A549 (cell line): Measurements from ENCODE around the gene RASSF8. TPM values are rescaled to one million over a fixed set of nuclear protein-coding genes. Genes with fewer than 3 reads are reported as not detected.

Experiments
- ATAC-seq, 2 experiments: fragments of 200-7000 bp in 1 of 2; fragments of >200 bp in 1 of 2; cut with Nextera tagmentation in 1 of 2; cut with Tn5 transposase in 1 of 2; 3 replicates each; pipeline versions ENCODE4 v1.8.0 to v1.9.1; 2018 to 2020; ENCODE audit warnings: mild to moderate bottlenecking in 1 of 2, moderate library complexity in 1 of 2
- CTCF ChIA-PET: fragments of 300-600 bp; sonication (Branson Sonifier 250); formaldehyde crosslinking; extraction: SDS; loops from one replicate; lab custom pipeline; 2021; ENCODE audit warnings: antibody characterized with exemption, inconsistent platforms; lab: Yijun Ruan, JAX
- POLR2A ChIA-PET: fragments of 350-600 bp; formaldehyde crosslinking; extraction: SDS; loops from one replicate; lab custom pipeline; 2021; ENCODE audit warnings: antibody characterized with exemption, inconsistent platforms; lab: Yijun Ruan, JAX
- DNase-seq, 2 experiments: peaks; one replicate each; pipeline versions ENCODE4 v3.0.0 to v3.0.0-alpha.2; 2011 to 2016; ENCODE audit warnings: low read depth in 1 of 2, low spot score in 1 of 2
- FAIRE-seq: peaks from 2 replicates; lab custom pipeline; 2011; peaks lifted over from hg19 to GRCh38; lab: Jason Lieb, UNC
- H3K27ac ChIP-seq, 2 experiments: fragments of >200 bp; sonication (Bioruptor Twin); formaldehyde crosslinking; 3 replicates each; pipeline ENCODE4 v1.5.1; 2016 to 2017
- H3K4me1 ChIP-seq: fragments of >200 bp; sonication (Bioruptor Twin); formaldehyde crosslinking; 3 replicates; pipeline ENCODE4 v1.6.1; 2016
- H3K4me2 ChIP-seq: fragments of >200 bp; sonication (Bioruptor Twin); formaldehyde crosslinking; 3 replicates; pipeline ENCODE4 v1.6.1; 2016
- H3K4me3 ChIP-seq: fragments of >200 bp; sonication (Bioruptor Twin); formaldehyde crosslinking; 3 replicates; pipeline ENCODE4 v1.5.1; 2016
- H3K9me3 ChIP-seq: fragments of >200 bp; sonication (Bioruptor Twin); formaldehyde crosslinking; 3 replicates; pipeline ENCODE4 v1.6.1; 2016
- CHD2 ChIP-seq: fragments of 150-350 bp; IDR thresholded peaks from 2 replicates; pipeline ENCODE4 v1.6.1; 2014; ENCODE audit warnings: low read length; ENCODE audit not compliant: partially characterized antibody
- EHF ChIP-seq: fragments of 250-450 bp; sonication (Bioruptor Pico); IDR thresholded peaks from 2 replicates; pipeline ENCODE4 v1.5.0; 2020; ENCODE audit warnings: mild to moderate bottlenecking
- ESRRA ChIP-seq: fragments of 150-350 bp; IDR thresholded peaks from 2 replicates; pipeline ENCODE4 v1.6.1; 2014; ENCODE audit warnings: mild to moderate bottlenecking, low read length, borderline replicate concordance
- FOSB ChIP-seq: fragments of 250-450 bp; sonication (Bioruptor Pico); IDR thresholded peaks from 2 replicates; pipeline ENCODE4 v1.5.0; 2020; ENCODE audit warnings: mild to moderate bottlenecking, moderate library complexity
- GATA3 ChIP-seq: IDR thresholded peaks from 2 replicates; pipeline ENCODE4 v1.6.1; 2012; ENCODE audit warnings: borderline replicate concordance
- HDAC2 ChIP-seq: fragments of 200-600 bp; sonication (generic); IDR thresholded peaks from 2 replicates; pipeline ENCODE4 v1.6.1; 2016
- HOXB13 ChIP-seq: fragments of 250-450 bp; sonication (Bioruptor Pico); IDR thresholded peaks from 2 replicates; pipeline ENCODE4 v1.5.0; 2020; ENCODE audit warnings: low read depth, mild to moderate bottlenecking, moderate library complexity
- JUN ChIP-seq, 2 experiments: fragments of >200 bp; sonication (Bioruptor Twin); formaldehyde crosslinking; IDR thresholded peaks; 2 replicates in 1 of 2; 3 replicates in 1 of 2; pipeline ENCODE4 v1.6.1; 2016 to 2017
- JUNB ChIP-seq: fragments of >200 bp; sonication (Bioruptor Twin); formaldehyde crosslinking; IDR thresholded peaks from 2 replicates; pipeline ENCODE4 v1.6.1; 2016
- MAZ ChIP-seq: fragments of 150-350 bp; IDR thresholded peaks from 2 replicates; pipeline ENCODE4 v1.6.1; 2014; ENCODE audit warnings: antibody characterized with exemption, low read depth, low read length, borderline replicate concordance
- PHF8 ChIP-seq: fragments of 200-600 bp; sonication (generic); IDR thresholded peaks from 2 replicates; pipeline ENCODE4 v1.6.1; 2016; ENCODE audit warnings: low read depth, mild to moderate bottlenecking, antibody characterized with exemption, moderate library complexity, borderline replicate concordance
- POLR2A ChIP-seq: IDR thresholded peaks from 2 replicates; pipeline ENCODE4 v1.6.1; 2012; ENCODE audit warnings: mild to moderate bottlenecking, low read length
- RAD21 ChIP-seq, 2 experiments: fragments of >200 bp in 1 of 2; sonication (Bioruptor Twin) in 1 of 2; formaldehyde crosslinking in 1 of 2; IDR thresholded peaks in 1 of 2; conservative IDR thresholded peaks in 1 of 2; 2 replicates in 1 of 2; 3 replicates in 1 of 2; pipeline ENCODE4 v1.6.1; 2012 to 2018; ENCODE audit warnings: inconsistent platforms in 1 of 2
- RARB ChIP-seq: fragments of 250-450 bp; sonication (Bioruptor Pico); IDR thresholded peaks from 2 replicates; pipeline ENCODE4 v1.8.0; 2021; ENCODE audit warnings: mild to moderate bottlenecking, moderate library complexity
- RFX5 ChIP-seq: fragments of 450-650 bp; IDR thresholded peaks from 2 replicates; pipeline ENCODE4 v1.7.1; 2014; ENCODE audit warnings: antibody characterized with exemption, mild to moderate bottlenecking, moderate library complexity
- SMC3 ChIP-seq: fragments of >200 bp; sonication (Bioruptor Twin); formaldehyde crosslinking; IDR thresholded peaks from 3 replicates; pipeline ENCODE4 v1.6.1; 2018; ENCODE audit warnings: inconsistent platforms
- SREBF2 ChIP-seq: fragments of 450-650 bp; IDR thresholded peaks from 2 replicates; pipeline ENCODE4 v1.6.1; 2014; ENCODE audit warnings: mild to moderate bottlenecking, moderate library complexity
- TFCP2L1 ChIP-seq: fragments of 250-450 bp; sonication (Bioruptor Pico); IDR thresholded peaks from 2 replicates; pipeline ENCODE4 v1.5.0; 2021; ENCODE audit warnings: mild to moderate bottlenecking
- WGBS: methylation state at CpG from one replicate; pipeline ENCODE4 v1.1.6; 2017; ENCODE audit errors: missing lambda C conversion rate; 5-methylcytosine and 5-hydroxymethylcytosine counted together
- polyA plus RNA-seq, 4 experiments: library from polyadenylated mRNA; depleted of rRNA in 3 of 4; stranded (reverse); fragments of >200 nt; fragmentation: RNase III in 1 of 4; extraction: RNeasy Plus Mini Kit Qiagen cat#74134 plus additional on column Dnase treatment in 1 of 4; gene quantifications; 2 replicates in 3 of 4; 3 replicates in 1 of 4; pipeline ENCODE4 v1.2.3, GENCODE V29; 2011 to 2017
- TF ChIP-seq, protein P1 (sequence below): fragments of >200 bp; sonication (Bioruptor Twin); formaldehyde crosslinking; IDR thresholded peaks from 3 replicates; pipeline ENCODE4 v1.5.1; 2016
- TF ChIP-seq, protein P2 (sequence below): IDR thresholded peaks from 2 replicates; pipeline ENCODE4 v1.6.1; 2012
- TF ChIP-seq, protein P3 (sequence below): IDR thresholded peaks from 2 replicates; pipeline ENCODE4 v1.6.1; 2012; ENCODE audit warnings: low read depth, borderline replicate concordance
- TF ChIP-seq, protein P4 (sequence below): fragments of >200 bp; sonication (Bioruptor Twin); formaldehyde crosslinking; IDR thresholded peaks from 2 replicates; pipeline ENCODE4 v1.6.1; 2016

Gene RASSF8
- polyA plus RNA-seq, 2 of the 4 experiments (the other 2 are of a cell fraction): 5.7 to 8.7 TPM

DNA sequence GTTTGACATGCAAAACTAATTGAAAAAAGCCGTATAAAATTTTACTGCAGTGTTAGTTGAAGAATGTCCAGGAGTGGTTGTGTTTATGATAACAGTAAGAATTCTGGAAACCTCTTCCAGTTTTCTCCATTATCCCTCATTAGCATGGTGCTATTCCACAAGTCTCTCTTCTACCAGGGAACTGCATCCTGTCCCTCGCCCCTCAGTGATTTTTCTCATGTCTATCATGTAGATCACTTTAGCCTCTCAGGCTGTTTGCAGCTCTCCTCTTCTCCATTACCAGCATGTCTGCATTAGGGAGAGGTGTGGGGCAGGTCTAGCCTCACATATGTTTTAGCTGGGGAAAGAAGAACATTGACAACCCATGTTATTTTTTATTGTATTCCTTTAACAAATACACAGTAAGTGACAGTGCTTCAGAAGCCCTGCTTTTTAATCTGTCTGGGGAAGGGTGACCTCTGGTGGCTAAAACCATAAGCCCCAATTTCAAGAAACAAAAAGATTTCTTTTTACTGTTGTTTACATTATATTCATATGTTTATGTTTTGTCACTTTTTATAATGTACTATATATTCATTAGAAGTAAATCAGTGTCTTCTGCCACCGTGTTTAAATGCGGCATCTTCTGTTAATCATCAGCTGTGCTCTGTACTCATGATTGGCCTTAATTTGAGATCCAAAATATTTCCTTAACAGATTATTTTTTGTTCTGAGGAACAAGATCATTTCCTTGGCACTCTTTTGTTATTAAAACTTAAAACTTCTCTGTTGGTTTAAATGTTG is 70.7 kb downstream of the RASSF8 start:
- Histone ChIP-seq H3K4me3 (no peak overlapping the region), H3K4me2 (no peak overlapping the region), H3K4me1 (peaks cover 9% of the 10 kb centered on the region; the same call in 2 of the 3 replicates), H3K27ac (no peak overlapping the region), H3K9me3 (no peaks in the 10 kb centered on the region)
- FAIRE-seq: peak; percentile 68
- CTCF ChIA-PET: interaction anchor here (0.6 to 2.5 kb wide), 16 partner anchors 8 to 1019 kb away, joined by 3 to 14 read pairs (median 4); no protein-coding TSS in a partner anchor
- POLR2A ChIA-PET: no interaction called here
- peak; percentile 37 to 63 for DNase-seq
- TF ChIP-seq HDAC2: no peak
- peak; percentile 84 to 86 for TF ChIP-seq RAD21 (conservative IDR thresholded peaks at IDR 0.05 in 1 of 2, IDR thresholded peaks at IDR 0.05 in 1 of 2)
- no peak for TF ChIP-seq TFCP2L1 (CRISPR knock-in tag)
- TF ChIP-seq SMC3: peak; percentile 82
- TF ChIP-seq, protein P1, sequence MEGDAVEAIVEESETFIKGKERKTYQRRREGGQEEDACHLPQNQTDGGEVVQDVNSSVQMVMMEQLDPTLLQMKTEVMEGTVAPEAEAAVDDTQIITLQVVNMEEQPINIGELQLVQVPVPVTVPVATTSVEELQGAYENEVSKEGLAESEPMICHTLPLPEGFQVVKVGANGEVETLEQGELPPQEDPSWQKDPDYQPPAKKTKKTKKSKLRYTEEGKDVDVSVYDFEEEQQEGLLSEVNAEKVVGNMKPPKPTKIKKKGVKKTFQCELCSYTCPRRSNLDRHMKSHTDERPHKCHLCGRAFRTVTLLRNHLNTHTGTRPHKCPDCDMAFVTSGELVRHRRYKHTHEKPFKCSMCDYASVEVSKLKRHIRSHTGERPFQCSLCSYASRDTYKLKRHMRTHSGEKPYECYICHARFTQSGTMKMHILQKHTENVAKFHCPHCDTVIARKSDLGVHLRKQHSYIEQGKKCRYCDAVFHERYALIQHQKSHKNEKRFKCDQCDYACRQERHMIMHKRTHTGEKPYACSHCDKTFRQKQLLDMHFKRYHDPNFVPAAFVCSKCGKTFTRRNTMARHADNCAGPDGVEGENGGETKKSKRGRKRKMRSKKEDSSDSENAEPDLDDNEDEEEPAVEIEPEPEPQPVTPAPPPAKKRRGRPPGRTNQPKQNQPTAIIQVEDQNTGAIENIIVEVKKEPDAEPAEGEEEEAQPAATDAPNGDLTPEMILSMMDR: peak; percentile 94
- TF ChIP-seq, all 56 proteins: peak for 3
- peak; percentile 56 to 74; a peak in 4 of 6 replicates for ATAC-seq
- WGBS: 49% methylated on average over 4 of the region's 4 CpGs

DNA sequence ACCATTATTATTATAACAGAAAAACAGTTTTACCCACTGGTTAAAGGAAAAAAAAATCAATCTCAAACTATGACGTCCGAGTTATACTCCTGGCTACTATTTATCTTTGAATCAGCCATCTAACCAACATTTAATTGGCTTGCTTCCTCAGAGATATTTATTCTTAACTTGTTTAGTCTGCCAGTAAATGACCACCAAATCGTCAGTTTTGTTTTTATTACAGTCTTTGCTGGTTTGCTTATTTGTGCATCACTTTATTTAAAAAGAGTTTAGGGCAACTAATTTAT is 71.2 kb downstream of the RASSF8 start:
- Histone ChIP-seq H3K4me1 (peaks cover 13% of the 10 kb centered on the region; the same call in 2 of the 3 replicates), H3K9me3 (no peaks in the 10 kb centered on the region), H3K27ac (no peak overlapping the region), H3K4me3 (no peak overlapping the region)
- DNase-seq (no peak), ATAC-seq (no peak)
- 60% methylated on average over 3 of the region's 3 CpGs for whole genome bisulfite sequencing
- POLR2A ChIA-PET: no interaction called here
- TF ChIP-seq JUN (IDR thresholded peaks at IDR 0.05) (no peak), EHF (CRISPR knock-in tag) (no peak), RFX5 (no peak), FOSB (no peak)
- TF ChIP-seq, all 56 proteins: peak for 0
- FAIRE-seq: no peak
- CTCF ChIA-PET: interaction anchor here (0.6 to 2.5 kb wide), 13 partner anchors 9 to 1020 kb away, joined by 3 to 14 read pairs (median 4); no protein-coding TSS in a partner anchor
- H3K4me2 ChIP-seq: no peak overlapping the region

DNA sequence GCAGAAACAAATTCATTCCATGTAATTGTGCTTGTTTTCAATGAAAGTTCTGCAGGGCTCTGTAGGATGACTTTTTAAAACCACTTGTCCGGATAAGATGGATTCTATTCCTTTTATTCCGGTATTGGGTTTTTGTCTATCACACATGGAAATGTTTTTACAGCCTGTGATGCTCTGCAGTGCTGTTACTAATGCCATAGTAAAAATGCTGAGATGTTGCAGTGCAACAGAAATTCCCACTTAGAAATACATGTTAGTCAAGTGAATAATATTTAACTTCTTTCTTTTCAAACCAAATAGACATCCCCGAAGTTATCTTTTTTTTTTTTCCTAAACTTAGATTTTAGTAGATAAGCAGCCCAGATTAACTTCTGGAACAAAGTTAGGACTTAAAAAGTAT is 71.9 kb downstream of the RASSF8 start:
- 58% methylated on average over 3 of the region's 3 CpGs for WGBS
- Histone ChIP-seq H3K4me3 (no peak overlapping the region), H3K4me1 (peaks cover 17% of the 10 kb centered on the region; the same call in 2 of the 3 replicates), H3K4me2 (no peak overlapping the region), H3K9me3 (no peaks in the 10 kb centered on the region), H3K27ac (no peak overlapping the region)
- ChIA-PET POLR2A (no interaction called here), CTCF (interaction anchor here (0.9 to 1.3 kb wide), 2 partner anchors 14 to 594 kb away, joined by 3 read pairs; no protein-coding TSS in a partner anchor)
- TF ChIP-seq JUNB (no peak), MAZ (no peak), GATA3 (no peak), POLR2A (no peak), SMC3 (no peak), SREBF2 (no peak), FOSB (no peak), PHF8 (no peak), CHD2 (no peak), RARB (CRISPR knock-in tag) (no peak), JUN (IDR thresholded peaks at IDR 0.05) (no peak), ESRRA (no peak), HOXB13 (CRISPR knock-in tag) (no peak)
- TF ChIP-seq, protein P2, sequence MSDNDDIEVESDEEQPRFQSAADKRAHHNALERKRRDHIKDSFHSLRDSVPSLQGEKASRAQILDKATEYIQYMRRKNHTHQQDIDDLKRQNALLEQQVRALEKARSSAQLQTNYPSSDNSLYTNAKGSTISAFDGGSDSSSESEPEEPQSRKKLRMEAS: no peak
- TF ChIP-seq, protein P3, sequence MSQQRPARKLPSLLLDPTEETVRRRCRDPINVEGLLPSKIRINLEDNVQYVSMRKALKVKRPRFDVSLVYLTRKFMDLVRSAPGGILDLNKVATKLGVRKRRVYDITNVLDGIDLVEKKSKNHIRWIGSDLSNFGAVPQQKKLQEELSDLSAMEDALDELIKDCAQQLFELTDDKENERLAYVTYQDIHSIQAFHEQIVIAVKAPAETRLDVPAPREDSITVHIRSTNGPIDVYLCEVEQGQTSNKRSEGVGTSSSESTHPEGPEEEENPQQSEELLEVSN: no peak
- TF ChIP-seq, protein P1: no peak
- TF ChIP-seq, protein P4, sequence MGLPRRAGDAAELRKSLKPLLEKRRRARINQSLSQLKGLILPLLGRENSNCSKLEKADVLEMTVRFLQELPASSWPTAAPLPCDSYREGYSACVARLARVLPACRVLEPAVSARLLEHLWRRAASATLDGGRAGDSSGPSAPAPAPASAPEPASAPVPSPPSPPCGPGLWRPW: no peak
- no peak for ATAC-seq
- DNase-seq: no peak
- no peak for FAIRE-seq
